GM19395 (cell line): ENCODE data around the gene FKBP5.
"Not testable (repeated sequence)": the region's sequence is repeated elsewhere in the genome, so short reads cannot be mapped to it uniquely, and the experiment has no call there.

Experiments
- ATAC-seq: cut with Tn5 transposase; IDR thresholded peaks from one replicate; pipeline ENCODE4 v1.9.1; 2021; ENCODE audit warnings: mild to moderate bottlenecking, moderate library complexity; ENCODE audit not compliant: unreplicated experiment

Gene FKBP5

GRCh38 chr6:35589904-35590303, 98.8 kb downstream of the FKBP5 start:
- no peak for ATAC-seq

DNA sequence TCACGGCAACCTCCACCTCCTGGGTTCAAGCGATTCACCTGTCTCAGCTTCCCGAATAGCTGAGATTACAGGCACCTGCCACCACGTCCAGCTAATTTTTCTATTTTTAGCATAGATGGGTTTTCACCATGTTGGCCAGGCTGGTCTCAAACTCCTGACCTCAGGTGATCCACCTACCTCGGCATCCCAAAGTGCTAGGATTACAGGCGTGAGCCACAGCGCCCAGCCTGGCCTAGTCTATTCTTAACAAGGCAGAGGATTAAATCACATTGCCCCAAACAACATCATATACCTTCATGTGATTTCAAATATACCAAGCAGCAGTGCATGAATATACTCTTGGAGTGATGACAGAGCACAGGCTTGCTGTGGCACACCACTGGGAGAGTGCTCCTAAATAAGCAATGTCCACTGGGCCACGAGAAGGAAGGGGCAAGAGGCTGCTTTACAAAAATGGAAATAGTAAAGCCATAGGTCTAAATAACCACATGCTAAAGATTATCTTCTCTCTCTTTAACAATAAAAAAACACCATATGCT, 99.4 kb downstream of the FKBP5 start:
- no peak for ATAC-seq

- no peak for ATAC-seq
Observed at GRCh38 chr6:35587167-35587566, 101.5 kb downstream of the FKBP5 start.

DNA sequence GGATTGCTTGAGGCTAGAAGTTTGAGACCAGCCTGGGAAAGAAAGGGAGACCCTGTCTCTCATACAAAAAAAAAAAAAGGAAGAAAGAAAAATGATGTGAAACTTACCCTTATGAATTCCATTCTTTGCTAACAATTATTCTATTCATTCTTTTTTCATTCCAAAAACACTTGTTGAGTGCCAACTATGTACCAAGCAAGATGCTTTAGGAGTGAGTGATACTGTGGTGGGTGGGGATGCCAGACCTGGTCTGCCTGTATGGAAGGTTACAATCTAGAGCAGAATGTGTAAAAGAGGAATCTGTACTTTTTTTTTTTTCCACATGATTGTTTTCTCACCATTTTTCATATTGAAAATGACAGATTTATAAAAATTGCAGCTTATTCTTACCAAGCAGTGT, 102.2 kb downstream of the FKBP5 start:
- ATAC-seq: no peak

GRCh38 chr6:35585658-35586057, 103.1 kb downstream of the FKBP5 start:
- no peak for ATAC-seq

DNA sequence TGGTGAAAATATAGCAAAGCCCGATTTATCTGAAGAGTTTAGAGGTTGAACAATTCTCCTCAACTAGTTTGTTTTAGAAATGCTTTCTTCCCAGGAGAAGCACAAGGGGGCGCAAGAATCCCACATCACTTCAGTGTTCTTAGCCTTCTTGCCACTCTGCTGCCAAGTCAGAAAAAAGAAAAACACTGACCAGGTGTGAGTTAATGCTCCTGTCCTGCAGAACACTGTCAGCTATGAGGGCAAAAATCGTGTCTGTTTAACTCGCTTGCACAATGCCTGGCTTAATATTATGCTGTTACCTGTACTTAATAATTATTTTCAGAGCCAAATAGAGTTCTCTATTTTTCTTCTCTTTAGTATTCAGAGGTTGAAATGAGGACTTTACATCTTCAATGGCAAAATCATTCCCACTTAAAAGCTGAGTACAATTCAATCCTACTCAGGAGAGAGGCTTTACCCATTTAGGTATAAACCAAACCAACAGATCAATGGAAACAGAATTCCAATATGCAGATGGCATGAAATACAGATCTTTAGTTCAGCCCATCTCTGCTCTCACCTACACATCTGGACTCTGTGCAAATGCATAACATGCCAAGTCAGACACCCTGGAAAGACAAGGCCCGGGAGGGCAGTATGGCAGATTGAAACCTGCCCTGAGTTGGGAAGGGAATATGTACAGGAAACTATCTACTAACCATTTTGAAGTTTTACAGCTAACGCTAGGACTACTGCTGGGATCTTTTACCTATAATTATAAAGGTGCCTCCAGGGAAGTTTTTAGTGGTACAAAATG, 104.6 kb downstream of the FKBP5 start:
- no peak for ATAC-seq

DNA sequence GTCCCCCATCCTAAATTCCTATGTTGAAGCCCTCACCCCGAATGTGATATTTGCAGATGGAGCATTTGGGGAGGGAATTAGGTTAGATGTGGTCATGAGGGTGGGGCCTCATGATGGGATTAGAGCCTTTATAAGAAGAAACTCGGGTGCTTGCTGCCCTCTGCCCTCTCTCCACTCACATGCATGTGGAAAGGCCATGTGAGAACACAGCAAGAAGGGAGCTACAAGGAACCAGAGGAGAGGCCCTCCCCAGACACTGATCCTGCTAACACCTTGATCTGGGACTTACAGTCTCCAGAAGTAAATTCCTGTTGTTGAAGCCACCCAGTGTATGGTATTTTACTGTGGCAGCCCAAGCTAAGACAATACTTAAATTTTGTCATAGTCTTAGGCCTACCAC, 106.4 kb downstream of the FKBP5 start:
- no peak for ATAC-seq

GRCh38 chr6:35581633-35582032, 107.1 kb downstream of the FKBP5 start:
- no peak for ATAC-seq

DNA sequence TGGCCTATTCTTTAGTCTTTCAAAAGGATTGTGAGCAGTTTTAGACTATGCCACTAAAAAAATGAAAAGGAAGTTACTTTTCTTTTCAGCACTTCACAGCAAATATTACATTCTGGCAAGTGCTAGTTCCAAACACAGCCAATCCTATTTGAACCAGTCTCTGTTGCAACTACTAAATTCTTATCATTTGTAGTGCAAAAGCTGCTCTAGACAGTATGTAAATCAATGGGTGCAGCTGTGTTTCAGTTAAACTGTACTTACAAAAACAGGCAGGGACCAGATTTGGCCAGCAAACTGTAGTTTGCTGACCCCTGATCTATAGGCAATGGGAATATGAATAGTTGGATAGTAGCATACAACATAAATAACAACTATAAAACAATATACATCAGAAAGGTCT, 107.9 kb downstream of the FKBP5 start:
- ATAC-seq: no peak

- no peak for ATAC-seq
Observed at GRCh38 chr6:35576682-35577081, 112.0 kb downstream of the FKBP5 start.

GRCh38 chr6:35573495-35574110, 115.1 kb downstream of the FKBP5 start:
- no peak for ATAC-seq

- ATAC-seq: not testable (repeated sequence)
Observed at GRCh38 chr6:35570885-35571330, 117.8 kb downstream of the FKBP5 start.

DNA sequence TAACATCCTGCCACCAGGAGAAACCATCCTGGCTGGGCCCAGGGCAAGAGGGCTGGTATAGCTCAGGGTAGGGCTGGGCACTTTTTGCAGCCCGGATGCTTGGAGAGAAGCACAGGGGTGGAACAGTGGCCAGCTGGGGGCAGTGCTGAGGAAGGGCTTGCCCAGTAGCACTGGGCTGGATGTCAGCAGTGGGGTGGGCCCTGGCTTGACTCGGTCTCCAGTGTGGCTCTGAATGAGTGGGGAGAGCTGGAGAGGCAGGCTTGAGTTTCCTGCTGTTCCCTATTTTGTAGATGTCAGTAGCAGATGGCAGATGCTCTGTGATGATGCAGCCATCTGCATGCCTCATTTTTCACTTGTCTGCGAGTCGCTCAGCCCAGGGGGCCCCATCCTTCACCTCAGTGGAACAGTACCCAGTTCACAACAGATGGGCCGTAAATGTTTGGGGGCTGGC, 119.7 kb downstream of the FKBP5 start:
- ATAC-seq: no peak

DNA sequence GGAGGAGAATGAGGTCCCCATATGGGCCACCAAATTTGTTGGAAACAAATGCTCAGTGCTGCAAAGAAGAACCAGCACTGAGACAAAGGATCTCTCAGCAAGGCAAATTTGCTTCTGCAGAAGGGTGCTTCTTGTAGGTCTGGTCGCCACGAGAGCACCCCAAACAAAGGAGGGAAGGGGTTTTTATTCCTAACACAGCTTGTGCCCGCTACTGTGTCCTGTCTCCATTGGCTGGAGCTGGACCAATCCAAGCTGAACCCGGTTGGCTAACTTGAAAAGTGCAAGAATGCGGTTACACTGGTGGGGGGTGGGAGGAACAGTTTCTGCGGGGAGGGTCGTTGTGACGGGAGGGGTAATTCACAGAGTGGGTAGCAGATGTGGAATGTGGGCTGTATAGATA, 121.9 kb downstream of the FKBP5 start:
- ATAC-seq: no peak

- no peak for ATAC-seq
Observed at GRCh38 chr6:35564733-35565132, 124.0 kb downstream of the FKBP5 start.

DNA sequence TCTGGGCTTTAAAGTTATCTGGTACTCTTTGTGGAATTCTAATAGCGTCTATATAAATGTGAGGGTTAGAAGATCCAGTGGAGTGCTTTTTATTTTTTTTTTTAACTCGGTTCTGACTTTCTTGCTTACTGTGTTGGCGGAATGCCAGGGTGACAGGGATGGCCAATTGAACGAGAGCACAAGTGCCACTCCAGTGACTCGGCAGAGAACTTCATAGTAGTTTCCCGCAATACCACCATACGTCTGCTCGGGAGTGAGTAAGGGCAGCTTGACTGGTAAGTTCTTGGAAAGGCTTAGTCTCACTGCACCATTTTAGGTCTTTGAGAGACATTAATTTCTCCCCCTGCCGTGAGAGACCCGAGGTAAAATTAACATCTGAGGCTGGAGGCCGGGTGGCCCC, 126.7 kb downstream of the FKBP5 start:
- ATAC-seq: no peak

GRCh38 chr6:35561113-35561512, 127.6 kb downstream of the FKBP5 start:
- no peak for ATAC-seq

- ATAC-seq: no peak
Observed at GRCh38 chr6:35558571-35558970, 130.1 kb downstream of the FKBP5 start.

DNA sequence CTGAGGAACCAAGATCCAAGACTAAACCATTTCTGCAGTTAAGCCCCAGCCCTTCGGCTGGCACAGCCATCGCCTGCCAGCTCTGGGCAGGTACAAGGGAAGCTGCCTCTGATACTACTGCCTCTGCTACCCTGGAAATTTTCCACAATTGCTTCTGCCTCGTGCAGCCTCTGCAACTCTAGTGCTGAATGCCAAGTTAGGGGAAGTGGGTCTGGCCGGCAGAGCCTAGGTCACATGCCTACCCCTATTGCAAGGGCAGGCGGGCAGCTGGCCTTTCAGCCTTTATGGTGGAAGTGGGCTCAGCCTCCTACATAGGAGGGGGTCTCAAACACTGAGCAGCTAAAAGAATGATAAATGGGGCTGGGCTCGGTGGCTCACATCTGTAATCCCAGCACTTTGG, 131.5 kb downstream of the FKBP5 start:
- no peak for ATAC-seq

- no peak for ATAC-seq
Observed at GRCh38 chr6:35554811-35555210, 133.9 kb downstream of the FKBP5 start.

GRCh38 chr6:35553315-35553714, 135.4 kb downstream of the FKBP5 start:
- ATAC-seq: no peak

GRCh38 chr6:35552285-35552917, 136.3 kb downstream of the FKBP5 start:
- ATAC-seq: no peak
